Activated gamma-delta T cell (primary cell): ENCODE measurements around the gene FHOD3.

ENCODE experiments used
- DNase-seq: peaks from one replicate; lab custom pipeline; 2025; lab: John Stamatoyannopoulos, UW

Gene FHOD3

GRCh38 chr18:36481201-36481657 lies 183.7 kb downstream of the FHOD3 start:
- DNase-seq, result no peak

DNA sequence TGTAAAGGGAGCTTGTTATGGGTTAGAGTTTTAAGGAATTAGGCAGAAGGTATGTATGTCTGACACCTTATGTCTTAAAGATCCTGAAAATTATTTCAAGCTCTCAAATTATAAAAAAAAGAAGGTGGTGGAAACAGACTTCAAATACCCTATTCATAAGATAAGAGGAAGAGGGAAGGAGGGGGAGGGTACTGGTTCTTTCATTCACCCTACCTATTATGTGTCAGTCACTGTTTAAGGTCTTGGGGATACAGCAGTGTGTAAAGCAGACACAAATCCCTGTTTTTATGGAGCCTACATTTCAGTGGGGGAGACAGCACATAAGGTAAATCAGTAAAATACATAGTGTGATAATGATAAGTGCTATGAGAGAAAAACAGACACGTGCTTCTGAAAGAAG lies 184.4 kb downstream of the FHOD3 start:
- no peak for DNase-seq

DNA sequence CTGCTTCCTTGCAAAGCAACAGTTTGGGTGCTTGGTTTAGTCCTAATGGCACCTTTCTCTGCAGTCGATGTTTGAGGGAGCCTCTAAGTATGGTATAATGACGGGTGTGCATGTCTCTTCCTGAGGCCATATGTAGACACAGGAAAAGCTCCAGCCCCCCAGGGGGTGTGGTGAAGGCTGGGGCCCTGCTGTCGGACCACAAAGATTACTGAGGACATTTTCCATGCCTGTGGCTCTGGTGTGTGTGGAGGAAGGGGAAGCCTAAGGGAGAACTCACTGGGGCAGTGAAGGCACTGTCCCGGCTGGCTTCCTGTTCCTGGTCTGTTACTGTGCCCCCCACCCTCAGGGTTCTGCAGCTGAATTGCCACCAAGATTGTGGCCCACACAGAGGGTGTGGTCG lies 187.1 kb downstream of the FHOD3 start:
- DNase-seq, result no peak

DNA sequence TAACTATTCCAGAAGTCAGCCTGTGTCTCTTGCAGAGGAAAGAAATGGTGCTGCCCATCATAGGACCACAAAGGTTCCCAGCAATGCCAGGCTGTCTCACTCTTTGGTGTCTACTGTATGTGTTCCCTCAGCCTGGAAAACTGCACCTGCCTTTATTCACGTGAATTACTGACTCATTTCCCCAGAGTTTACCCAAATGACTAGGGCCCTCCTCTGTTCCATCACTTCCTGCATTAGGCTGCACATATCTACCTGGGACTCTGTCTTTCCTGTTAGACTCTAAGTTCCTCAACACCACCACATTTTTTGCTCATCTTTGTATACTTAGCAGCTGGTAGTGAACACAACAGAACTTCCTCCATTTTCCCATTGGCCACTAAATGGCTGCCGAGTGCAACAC lies 188.3 kb downstream of the FHOD3 start:
- no peak for DNase-seq

DNA sequence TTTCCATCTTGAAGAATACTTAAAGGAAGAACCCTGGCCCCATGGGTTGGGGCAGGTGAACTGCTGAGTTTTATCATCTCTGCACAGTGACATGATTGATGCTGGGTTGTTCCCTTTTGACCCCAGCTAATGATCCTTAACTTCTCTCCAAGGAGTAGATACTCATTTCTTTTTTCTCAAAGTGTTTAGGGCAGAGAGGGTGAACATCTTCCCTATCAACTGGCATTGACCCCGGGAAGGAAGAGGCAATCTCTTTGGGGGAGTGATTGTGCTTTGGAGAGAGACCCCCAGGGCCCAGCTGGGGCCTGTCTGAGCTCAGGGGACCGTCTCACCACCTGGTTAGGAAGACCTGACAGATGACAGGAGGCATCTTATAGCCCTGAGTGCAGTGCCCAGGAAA lies 190.6 kb downstream of the FHOD3 start:
- no peak for DNase-seq

- no peak for DNase-seq
These were observed 193.4 kb downstream of the FHOD3 start for GRCh38 chr18:36490897-36491296.

- no peak for DNase-seq
These were observed 195.3 kb downstream of the FHOD3 start for GRCh38 chr18:36492604-36493329.

DNA sequence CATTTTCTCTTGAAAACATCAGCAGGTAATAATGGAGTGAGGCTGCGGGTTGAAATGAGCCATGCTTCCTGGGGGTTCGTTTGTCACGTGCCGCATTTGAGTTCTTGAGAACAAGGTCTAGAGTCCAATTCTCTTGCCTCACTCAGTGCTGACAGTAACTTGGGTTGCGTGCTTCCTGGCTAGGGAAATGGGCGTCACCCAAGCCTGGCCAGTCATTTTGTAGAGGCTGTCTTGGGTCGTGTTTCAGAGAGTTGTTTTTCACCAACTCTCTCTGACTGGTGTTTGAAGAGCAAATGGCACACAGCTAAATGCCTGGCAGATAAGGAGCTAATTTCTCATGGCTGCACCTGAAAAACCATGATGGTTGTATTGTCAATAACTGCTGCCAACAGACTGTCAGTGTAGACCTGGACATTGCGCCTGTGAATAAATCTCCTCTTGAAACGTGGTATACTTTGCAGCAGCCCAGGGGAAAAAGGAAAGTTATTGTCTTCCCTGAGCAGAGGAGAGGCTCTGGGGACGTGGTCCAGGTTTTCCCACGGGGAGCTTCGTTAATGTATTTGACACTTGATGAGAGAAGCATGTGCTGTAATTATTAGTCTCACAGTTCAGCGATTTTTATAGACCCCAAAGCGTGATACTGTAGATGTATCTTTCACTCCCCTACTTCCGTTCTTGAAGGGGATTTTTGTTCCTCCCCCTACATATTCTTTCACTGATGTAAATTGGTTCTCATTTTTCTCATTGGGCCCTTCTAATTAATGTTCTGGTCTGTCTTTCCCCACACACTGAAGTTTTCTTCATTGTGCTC lies 196.0 kb downstream of the FHOD3 start:
- DNase-seq, result no peak

DNA sequence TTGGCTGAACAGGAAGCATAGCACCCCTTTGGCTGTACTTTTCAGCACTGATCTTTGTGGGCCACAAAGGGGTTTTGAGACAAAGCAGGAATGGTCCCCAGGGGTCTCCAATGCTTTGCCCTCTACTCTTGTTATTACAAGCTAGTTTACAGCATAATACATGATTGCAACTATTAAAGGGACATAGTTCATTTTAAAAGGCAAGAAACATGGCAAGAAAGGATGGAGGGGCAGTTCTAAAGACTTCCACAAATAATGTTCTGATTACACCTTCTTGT lies 196.6 kb downstream of the FHOD3 start:
- no peak for DNase-seq

DNA sequence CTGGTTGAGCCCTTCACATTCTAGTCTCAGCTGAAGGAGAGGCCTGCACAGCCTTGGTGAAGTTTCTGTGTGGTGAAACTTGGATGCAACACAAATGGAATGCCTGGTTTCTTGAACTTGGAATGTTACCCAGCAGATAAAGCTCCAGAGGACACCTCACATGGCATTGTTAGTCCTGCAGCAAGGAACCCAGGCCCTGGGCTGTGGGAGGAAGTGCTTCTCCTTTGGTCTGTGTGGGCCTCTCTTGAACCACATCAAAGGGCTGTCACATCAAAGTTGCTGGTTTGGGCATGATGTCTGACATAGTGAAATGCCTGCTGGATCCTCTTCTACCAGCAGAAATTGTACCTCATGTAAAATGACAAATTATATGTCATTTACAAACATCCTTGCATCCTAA lies 198.5 kb downstream of the FHOD3 start:
- no peak for DNase-seq

- no peak for DNase-seq
These were observed 202.4 kb downstream of the FHOD3 start for GRCh38 chr18:36499938-36500337.

GRCh38 chr18:36501100-36501499 lies 203.6 kb downstream of the FHOD3 start:
- no peak for DNase-seq

- no peak for DNase-seq
These were observed 206.0 kb downstream of the FHOD3 start for GRCh38 chr18:36503477-36503876.

- DNase-seq, result no peak
These were observed 207.4 kb downstream of the FHOD3 start for GRCh38 chr18:36504928-36505327.

DNA sequence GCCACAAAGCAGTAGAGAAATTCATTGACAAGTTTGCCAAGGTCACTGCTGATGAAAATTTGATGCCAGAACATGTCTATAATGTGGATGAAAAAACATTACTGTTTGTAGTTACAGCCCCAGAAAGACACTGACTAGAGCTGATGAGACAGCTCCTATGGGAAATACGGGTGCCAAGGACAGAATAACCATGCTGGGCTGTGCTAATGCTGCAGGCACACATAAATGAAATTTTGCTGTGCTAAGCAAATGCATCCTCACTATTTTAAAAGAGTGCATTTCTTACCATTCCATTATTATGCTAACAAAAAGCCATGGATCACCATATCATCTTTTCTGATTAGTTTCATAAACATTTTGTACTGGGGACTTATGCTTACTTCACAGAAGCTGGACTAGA lies 208.2 kb downstream of the FHOD3 start:
- DNase-seq, result no peak

DNA sequence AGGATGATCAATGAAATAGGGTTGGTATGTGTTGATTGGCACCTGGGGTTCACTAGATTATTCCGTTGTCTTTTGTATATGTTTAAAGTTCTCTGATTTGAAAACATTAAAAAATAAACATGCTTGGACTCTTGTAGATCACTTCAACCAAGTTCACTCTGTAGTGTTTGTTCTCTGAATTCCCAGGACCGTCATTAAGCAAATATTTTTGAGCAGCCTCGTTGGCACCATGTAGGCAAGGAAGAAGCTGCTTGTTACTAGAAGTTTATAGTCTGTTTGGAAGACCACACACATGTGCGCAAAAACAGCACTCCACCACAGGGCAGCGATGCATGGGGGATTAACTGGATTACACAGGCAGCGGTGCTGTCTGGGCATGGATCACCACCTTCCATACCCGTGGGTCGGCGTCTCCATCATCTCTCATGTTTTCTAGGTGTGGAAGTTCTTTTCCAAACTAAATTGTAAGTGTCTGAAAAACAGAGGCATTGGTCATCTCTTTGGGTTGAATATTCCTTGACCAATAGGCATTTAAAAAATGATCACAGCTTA lies 212.2 kb downstream of the FHOD3 start:
- DNase-seq, result no peak

- DNase-seq, result no peak
These were observed 214.4 kb downstream of the FHOD3 start for GRCh38 chr18:36511791-36512352.

DNA sequence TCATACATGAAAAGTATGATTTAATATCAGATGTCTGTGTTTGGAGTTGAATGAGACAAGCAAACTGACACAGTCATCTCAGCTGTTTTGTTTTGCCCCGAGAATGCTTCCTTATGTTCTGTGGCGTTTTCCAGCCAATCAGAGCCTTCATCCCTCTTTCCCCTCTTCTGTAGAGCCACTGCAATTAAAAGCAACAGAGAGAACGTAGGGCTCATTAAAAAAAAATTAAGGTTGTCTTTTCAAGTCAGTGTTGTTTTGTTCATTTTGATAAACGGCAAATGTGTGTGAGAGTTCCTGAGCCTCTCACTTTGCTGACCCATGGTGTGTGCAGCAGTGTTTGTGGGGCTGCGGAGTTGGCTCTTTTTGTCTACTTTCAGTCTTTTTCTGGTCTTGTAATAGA lies 216.0 kb downstream of the FHOD3 start:
- no peak for DNase-seq

GRCh38 chr18:36514778-36515177 lies 217.3 kb downstream of the FHOD3 start:
- DNase-seq, result no peak

- no peak for DNase-seq
These were observed 218.7 kb downstream of the FHOD3 start for GRCh38 chr18:36516258-36516657.

GRCh38 chr18:36516726-36517125 lies 219.2 kb downstream of the FHOD3 start:
- DNase-seq, result no peak

DNA sequence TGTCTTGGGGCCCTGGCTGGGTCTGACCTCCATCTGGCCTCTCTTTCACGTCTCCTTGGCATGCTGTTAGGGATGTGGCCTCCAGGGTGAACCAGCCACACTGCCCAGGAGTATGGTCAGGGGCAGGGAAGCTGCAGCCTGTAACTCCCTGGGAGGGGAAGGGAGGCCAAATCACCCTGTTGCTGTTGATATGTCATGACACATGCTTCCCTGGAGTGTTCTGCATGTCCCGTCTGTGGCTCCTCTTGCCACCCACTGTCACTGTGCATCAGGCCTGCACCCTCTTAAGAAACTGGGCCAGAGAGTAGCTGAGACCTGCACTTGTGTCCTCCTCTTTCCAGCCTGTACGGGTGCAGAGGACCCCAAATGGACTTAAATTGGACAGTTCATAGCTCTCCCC lies 221.3 kb downstream of the FHOD3 start:
- DNase-seq, result no peak

DNA sequence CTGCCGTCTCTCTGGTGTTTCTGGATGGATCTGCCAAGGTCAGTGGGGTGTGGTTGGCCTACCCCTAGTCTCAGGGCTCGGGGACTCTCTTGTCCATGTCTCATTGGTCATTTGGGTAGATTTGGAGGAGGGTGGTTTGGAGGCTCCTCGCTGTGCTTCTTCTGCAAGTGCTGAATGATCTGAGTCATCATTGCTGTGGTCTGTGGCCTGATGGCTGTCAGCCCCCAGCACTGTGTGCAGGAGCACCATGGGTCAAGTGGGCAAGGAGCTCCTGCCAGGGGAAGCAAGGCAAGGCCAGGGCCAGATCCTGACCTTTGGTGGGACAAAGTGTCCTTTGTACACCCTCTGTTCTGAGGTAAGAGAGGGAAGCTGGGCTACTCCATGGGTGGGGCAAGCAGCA lies 221.8 kb downstream of the FHOD3 start:
- no peak for DNase-seq
